Heart left ventricle (tissue), 16 donors: ENCODE measurements around the gene CSNK2A2. TPM values are rescaled to one million over a fixed set of nuclear protein-coding genes. Genes with fewer than 3 reads are reported as not detected.

Source experiments
- ATAC-seq, 4 donors: fragments of 200-7000 bp; cut with Tn5 transposase; one replicate each; pipeline ENCODE4 v1.9.1; 2020 to 2022; ENCODE audit warnings: moderate library complexity in 4 of 4, mild to moderate bottlenecking in 3 of 4, moderate number of reproducible peaks in 1 of 4
- DNase-seq, 5 donors: peaks; one replicate each; pipeline ENCODE4 v3.0.0-alpha.2; 2020
- H3K27ac ChIP-seq, 12 donors: fragments of 200-600 bp; sonication (generic) in 4 of 12; one replicate each; pipeline versions ENCODE4 v1.5.0 to v1.8.0; 2016 to 2022; ENCODE audit warnings: mild to moderate bottlenecking in 2 of 12
- H3K27me3 ChIP-seq, 9 donors: fragments of 200-600 bp; sonication (generic) in 2 of 9; one replicate each; pipeline versions ENCODE4 v1.5.1 to v1.8.0; 2016 to 2022; ENCODE audit warnings: mild to moderate bottlenecking in 3 of 9
- H3K36me3 ChIP-seq, 9 donors: fragments of 200-600 bp; sonication (generic) in 2 of 9; one replicate each; pipeline versions ENCODE4 v1.5.0 to v1.8.0; 2018 to 2022; ENCODE audit warnings: mild to moderate bottlenecking in 2 of 9
- H3K4me1 ChIP-seq, 12 donors: fragments of 200-600 bp; sonication (generic) in 4 of 12; one replicate each; pipeline versions ENCODE4 v1.5.0 to v1.8.0; 2016 to 2022; ENCODE audit warnings: mild to moderate bottlenecking in 3 of 12
- H3K4me3 ChIP-seq, 12 donors: fragments of 200-600 bp; sonication (generic) in 4 of 12; one replicate each; pipeline versions ENCODE4 v1.5.0 to v1.8.0; 2017 to 2022; ENCODE audit warnings: mild to moderate bottlenecking in 9 of 12, moderate library complexity in 4 of 12
- H3K9me3 ChIP-seq, 12 donors: fragments of 200-600 bp; sonication (generic) in 4 of 12; one replicate each; pipeline versions ENCODE4 v1.5.0 to v1.8.0; 2016 to 2022; ENCODE audit warnings: mild to moderate bottlenecking in 1 of 12
- CTCF ChIP-seq, 12 donors: fragments of 200-600 bp; sonication (generic) in 4 of 12; IDR thresholded peaks; one replicate each; pipeline versions ENCODE4 v1.5.0 to v1.8.0; 2018 to 2022; ENCODE audit warnings: antibody characterized with exemption in 12 of 12, mild to moderate bottlenecking in 5 of 12
- POLR2A ChIP-seq, 2 donors: fragments of 450-650 bp; IDR thresholded peaks; one replicate each; pipeline ENCODE4 v1.6.1; 2017; ENCODE audit warnings: antibody characterized with exemption in 2 of 2, mild to moderate bottlenecking in 2 of 2, moderate library complexity in 2 of 2
- WGBS, 4 donors: extraction: QIAGEN DNeasy Blood & Tissue Kit in 2 of 4; methylation state at CpG; one replicate each; pipeline versions ENCODE4 v1.1.5 to v1.1.7; 2013 to 2018; 5-methylcytosine and 5-hydroxymethylcytosine counted together
- intact Hi-C, 10 donors: fragments of 100-400 bp; cut with DNase I; formaldehyde crosslinking; loops; one replicate each; pipeline versions ENCODE4 v1.11.1 to v1.14.2; 2022
- polyA plus RNA-seq, 2 donors: library from polyadenylated mRNA; stranded (reverse); fragments of 200-250 nt; gene quantifications; one replicate each; pipeline ENCODE4 v1.2.3, GENCODE V29; 2013
- total RNA-seq, 9 donors: library from RNA; depleted of rRNA in 2 of 9; stranded (reverse); fragments of >200 nt in 2 of 9; fragmentation: NEBNext Ultra II Directional in 3 of 9; extraction: Animal tissue kit (Norgen Biotek cat#: 25700) in 3 of 9; gene quantifications; one replicate each; pipeline versions ENCODE4 v1.1.0 to v1.2.4, GENCODE V29; 2016 to 2023
- donor health status: ischemic (EF 13 %, LVEDD 7.1; RV severe dilation, severe dysfunction).
- donor health status: healthy with polysubstance abuse.
- donor health status: DM: no; HTN: yes; CAD: no.
- donor health status: DM: no; HTN: no; CAD: no.
- donor health status: ischemic (EF 25% LVEDD 6.9; RV normal size, moderate dysfunction).
- donor health status: ischemic (EF 25% LVEDD 5.7; RV mildly dilated, moderate dysfunction).
- donor health status: healthy.
- donor health status: DM: yes; HTN: yes; CAD: no.
- donor health status: ischemic (EF 35%, LVEDD 5.7; RV mildly dilated, moderate dysfunction).
- donor health status: nonischemic (EF 11% LVEDD 7.7; RV severe dilation, severe dysfunction).
- donor health status: DM: yes; HTN: yes; CAD: no.
- donor health status: PGD.
- donor health status: ischemic (EF 29% LVEDD 5.4; RV normal size, mild dysfunction).
- donor health status: nonischemic (EF 23%, LVEDD 6.1; RV moderate dilation, normal function).

CSNK2A2 gene
- total and polyA plus RNA-seq, 11 donors = 20.9 to 48.4 (median 36.4) TPM

- peak; percentile 38 to 72 (median 64) for ATAC-seq
- Histone ChIP-seq H3K4me1 (peaks cover 0 to 35% (median 16%) of the 10 kb centered on the region in 12 donors), H3K4me3 (peak overlapping the region; percentile 65 to 94 (median 88)), H3K9me3 (no peaks in the 10 kb centered on the region), H3K27ac (peak overlapping the region in 7 of 12 donors; percentile 31 to 76 (median 51)), H3K27me3 (no peaks in the 10 kb centered on the region), H3K36me3 (peaks cover 0 to 46% (median 42%) of the 10 kb centered on the region in 9 donors)
- peak in 2 of 5 donors; percentile 20 to 31 for DNase-seq
- intact Hi-C loops = loop anchor here in 4 of 10 donors (5.0 to 10.0 kb wide), 5 partner anchors 70 to 288 kb away; partner anchors contain the start of genes MMP15 (in 3 of the 4) and CFAP20 (in 1 of the 4)
- TF ChIP-seq POLR2A (IDR thresholded peaks at IDR 0.05) = no peak
- TF ChIP-seq CTCF (IDR thresholded peaks at IDR 0.05) = no peak
- 8 to 15% (median 9%) methylated on average over 11 of the region's 11 CpGs for WGBS, 4 donors
These were observed 1.0 kb downstream of the CSNK2A2 start for GRCh38 chr16:58196898-58197313.

- intact Hi-C loops = loop anchor here in 4 of 10 donors (5.0 to 10.0 kb wide), 5 partner anchors 68 to 289 kb away; partner anchors contain the start of genes MMP15 (in 3 of the 4) and CFAP20 (in 1 of the 4)
- peaks cover 0 to 57% (median 53%) of the 10 kb centered on the region in 9 donors for H3K36me3 ChIP-seq
- H3K4me1 ChIP-seq = peaks cover 0 to 35% (median 16%) of the 10 kb centered on the region in 12 donors
- no peak for TF ChIP-seq CTCF (IDR thresholded peaks at IDR 0.05)
- no peak for TF ChIP-seq POLR2A (IDR thresholded peaks at IDR 0.05)
- ATAC-seq = no peak
- no peak for DNase-seq
- WGBS, 4 donors = 76 to 83% (median 79%) methylated on average over 3 of the region's 3 CpGs
- no peaks in the 10 kb centered on the region for H3K9me3 ChIP-seq
- H3K4me3 ChIP-seq = peak overlapping the region in 1 of 12 donors; percentile 88
- no peaks in the 10 kb centered on the region for H3K27me3 ChIP-seq
- no peak overlapping the region for H3K27ac ChIP-seq
These were observed 2.1 kb downstream of the CSNK2A2 start for GRCh38 chr16:58195771-58196170.

- Histone ChIP-seq H3K27me3 (no peaks in the 10 kb centered on the region), H3K36me3 (peaks cover 0 to 62% (median 58%) of the 10 kb centered on the region in 9 donors), H3K9me3 (no peaks in the 10 kb centered on the region), H3K4me1 (peaks cover 0 to 35% (median 16%) of the 10 kb centered on the region in 12 donors), H3K27ac (no peak overlapping the region), H3K4me3 (no peak overlapping the region)
- intact Hi-C loops = loop anchor here in 4 of 10 donors (5.0 to 10.0 kb wide), 5 partner anchors 68 to 289 kb away; partner anchors contain the start of genes MMP15 (in 3 of the 4) and CFAP20 (in 1 of the 4)
- TF ChIP-seq POLR2A (IDR thresholded peaks at IDR 0.05) (no peak), CTCF (IDR thresholded peaks at IDR 0.05) (no peak)
- no peak for ATAC-seq
- DNase-seq = no peak
- WGBS, 4 donors = 79 to 92% (median 88%) methylated on average over 4 of the region's 4 CpGs
These were observed 2.6 kb downstream of the CSNK2A2 start for GRCh38 chr16:58195344-58195743.

GRCh38 chr16:58194790-58195189, 3.1 kb downstream of the CSNK2A2 start:
- intact Hi-C loops = loop anchor here in 4 of 10 donors (5.0 to 10.0 kb wide), 5 partner anchors 67 to 290 kb away; partner anchors contain the start of genes MMP15 (in 3 of the 4) and CFAP20 (in 1 of the 4)
- H3K27me3 ChIP-seq = no peaks in the 10 kb centered on the region
- no peak for TF ChIP-seq CTCF (IDR thresholded peaks at IDR 0.05)
- no peak for TF ChIP-seq POLR2A (IDR thresholded peaks at IDR 0.05)
- H3K4me1 ChIP-seq = peaks cover 0 to 35% (median 16%) of the 10 kb centered on the region in 12 donors
- WGBS, 4 donors = 62 to 82% (median 78%) methylated on average over 3 of the region's 3 CpGs
- no peak overlapping the region for H3K27ac ChIP-seq
- H3K9me3 ChIP-seq = no peaks in the 10 kb centered on the region
- H3K4me3 ChIP-seq = no peak overlapping the region
- DNase-seq (no peak), ATAC-seq (no peak)
- H3K36me3 ChIP-seq = peaks cover 0 to 67% (median 63%) of the 10 kb centered on the region in 9 donors
